ENCODE measurements around the gene ABCB8.

The ABCB8 gene

GRCh38 chr7:151091988-151092387 lies 63.7 kb downstream of the ABCB8 start:
- H3K4me3 ChIP-seq (ENCODE audit: low read length), result no peak overlapping the region
- DNase-seq (ENCODE audit: low read depth), result no peak
- no peak for TF ChIP-seq CTCF (IDR thresholded peaks at IDR 0.05; ENCODE audit: insufficient read depth, low read depth, low read length, missing control alignments)

DNA sequence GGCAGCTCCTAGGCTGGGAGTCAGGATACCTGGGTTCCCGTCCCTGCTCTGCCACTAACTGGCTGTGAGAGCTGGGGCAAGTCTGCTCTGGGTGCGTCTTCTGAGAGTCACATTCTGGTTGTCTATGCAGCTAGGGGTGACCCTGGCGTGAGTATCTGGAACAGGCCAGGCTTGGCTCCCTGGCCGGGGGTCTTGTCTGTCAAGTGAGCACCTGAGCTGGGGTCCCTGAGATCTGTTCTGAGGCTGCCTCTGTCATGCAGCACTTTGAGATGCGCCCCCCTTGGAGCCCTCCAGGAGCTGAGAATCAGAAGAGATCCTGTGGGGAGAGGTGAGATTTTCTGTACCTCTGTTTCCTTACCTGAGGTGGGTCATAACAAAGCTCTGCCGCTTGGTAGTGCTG lies 65.5 kb downstream of the ABCB8 start:
- no peak for TF ChIP-seq CTCF (IDR thresholded peaks at IDR 0.05; ENCODE audit: insufficient read depth, low read depth, low read length, missing control alignments)
- no peak for DNase-seq (ENCODE audit: low read depth)
- no peak overlapping the region for H3K4me3 ChIP-seq (ENCODE audit: low read length)

DNA sequence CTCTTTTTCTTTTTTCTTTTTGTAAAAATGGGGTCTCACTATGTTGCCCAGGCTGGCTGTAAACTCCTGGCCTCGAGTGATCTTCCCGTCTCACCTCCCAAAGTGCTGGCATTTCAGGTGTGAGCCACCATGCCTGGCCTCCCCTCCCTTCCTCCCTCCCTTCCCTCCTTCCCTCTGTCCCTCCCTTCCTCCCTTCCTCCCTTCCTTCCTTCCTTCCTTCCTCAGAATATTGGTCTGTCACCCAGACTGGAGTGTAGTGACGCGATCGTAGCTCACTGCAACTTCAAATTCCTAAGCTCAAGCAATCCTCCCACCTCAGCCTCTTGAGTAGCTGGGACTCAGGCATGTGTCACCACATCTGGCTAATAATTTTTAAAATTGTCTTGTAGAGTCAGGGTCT lies 66.4 kb downstream of the ABCB8 start:
- no peak for TF ChIP-seq CTCF (IDR thresholded peaks at IDR 0.05; ENCODE audit: insufficient read depth, low read depth, low read length, missing control alignments)
- no peak for DNase-seq (ENCODE audit: low read depth)
- no peak overlapping the region for H3K4me3 ChIP-seq (ENCODE audit: low read length)

DNA sequence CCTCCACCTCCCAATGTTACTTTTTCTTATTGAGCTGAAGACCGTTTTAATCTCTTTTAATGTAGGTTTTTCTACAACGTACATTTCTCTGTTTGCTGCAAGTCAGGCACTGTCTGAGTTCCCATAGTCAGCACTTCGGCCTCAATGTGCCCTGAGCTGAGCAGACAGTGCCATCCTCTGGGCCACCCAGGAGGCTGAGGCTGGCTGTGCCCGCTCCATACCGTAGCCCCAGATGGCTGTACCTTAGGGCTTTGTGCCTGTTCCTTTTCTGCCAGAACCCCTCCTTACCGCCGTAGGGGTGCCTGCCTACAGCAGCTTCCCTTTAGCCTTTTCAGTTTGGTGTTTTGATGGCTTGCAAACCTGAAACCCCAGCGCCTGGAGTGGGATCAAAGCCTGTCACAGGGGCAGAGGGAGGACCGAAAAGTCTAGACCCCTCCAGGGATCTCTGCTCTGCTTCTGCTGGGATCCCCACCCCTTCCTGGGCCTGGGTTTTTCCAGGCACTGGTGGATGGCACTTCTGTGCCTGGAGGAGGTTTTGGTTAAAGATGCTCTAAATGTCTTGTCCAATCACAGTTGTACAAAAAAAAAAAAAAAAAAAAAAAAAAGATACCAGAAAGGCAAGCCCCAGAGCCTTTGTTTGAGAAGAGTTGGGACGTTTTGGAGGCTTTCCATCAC lies 67.0 kb downstream of the ABCB8 start:
- no peak for DNase-seq (ENCODE audit: low read depth)
- no peak for TF ChIP-seq CTCF (IDR thresholded peaks at IDR 0.05; ENCODE audit: insufficient read depth, low read depth, low read length, missing control alignments)
- H3K4me3 ChIP-seq (ENCODE audit: low read length), result no peak overlapping the region

DNA sequence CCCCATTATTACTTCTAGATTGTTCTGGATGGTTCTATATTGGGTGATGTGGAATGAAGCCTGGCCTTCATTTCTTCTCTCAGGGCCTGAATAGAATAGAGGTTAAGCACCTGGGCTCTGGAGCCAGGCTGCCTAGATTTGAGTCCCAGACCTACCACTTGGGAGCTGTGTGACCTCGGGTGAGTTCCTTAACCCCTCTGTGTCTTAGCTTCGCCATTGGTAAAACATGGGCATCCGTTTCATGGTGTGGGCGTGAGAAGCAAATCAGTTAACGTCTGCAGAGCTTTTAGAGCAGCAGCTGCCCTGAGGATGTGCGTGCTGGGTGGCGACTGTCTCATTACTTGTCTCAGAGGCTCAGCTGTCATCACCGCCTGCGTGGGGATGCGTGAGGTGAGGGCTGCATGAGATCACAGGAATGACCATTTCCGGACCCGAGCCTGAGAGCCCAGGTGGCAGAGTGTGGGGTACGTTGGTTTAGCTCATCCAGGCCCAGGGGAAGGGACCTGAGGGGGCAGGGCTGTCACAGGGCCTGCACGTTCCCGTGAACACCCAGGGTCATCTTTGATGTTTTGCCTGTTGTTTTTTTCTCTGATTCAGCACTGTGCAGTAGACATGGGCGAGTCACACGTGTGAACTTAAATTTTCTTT lies 67.7 kb downstream of the ABCB8 start:
- TF ChIP-seq CTCF (IDR thresholded peaks at IDR 0.05; ENCODE audit: insufficient read depth, low read depth, low read length, missing control alignments), result no peak
- no peak overlapping the region for H3K4me3 ChIP-seq (ENCODE audit: low read length)
- DNase-seq (ENCODE audit: low read depth), result no peak
